C4-2B (cell line): ENCODE results near the gene NDUFAF2.

Experiments
- CTCF ChIP-seq: fragments of 450-650 bp; conservative IDR thresholded peaks from 2 replicates; pipeline ENCODE4 v1.5.1; 2017; ENCODE audit warnings: mild to moderate bottlenecking
- ZFX ChIP-seq: fragments of 450-650 bp; IDR thresholded peaks from 2 replicates; pipeline ENCODE4 v1.6.1; 2017

DNA sequence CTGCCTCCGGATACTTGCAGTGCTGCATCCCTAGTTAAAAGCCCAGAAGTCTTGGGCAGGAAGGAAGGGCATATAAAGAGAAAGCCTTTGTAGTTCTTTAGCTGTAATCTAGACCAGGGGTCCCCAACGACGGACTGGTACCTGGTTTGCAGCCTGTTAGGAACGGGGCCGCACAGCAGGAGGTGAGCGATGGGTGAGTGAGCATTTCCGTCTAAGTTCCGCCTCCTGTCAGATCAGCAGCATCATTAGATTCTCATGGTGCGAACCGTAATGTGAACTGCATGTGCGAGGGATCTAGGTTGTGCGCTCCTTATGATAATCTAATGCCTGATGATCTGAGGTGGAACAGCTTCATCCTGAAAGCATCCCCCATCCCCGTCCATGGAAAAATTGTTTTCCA is 218.9 kb downstream of the NDUFAF2 start:
- TF ChIP-seq CTCF (no peak), ZFX (no peak)
